Measurements from ENCODE around the gene GUCY1B1.

Gene GUCY1B1

GRCh38 chr4:155799116-155799793, 40.4 kb downstream of the GUCY1B1 start:
- no peak for DNase-seq (ENCODE audit: low spot score)

- DNase-seq (ENCODE audit: low spot score) = no peak
Observed at GRCh38 chr4:155799794-155800123, 40.9 kb downstream of the GUCY1B1 start.

- no peak for DNase-seq (ENCODE audit: low spot score)
Observed at GRCh38 chr4:155800685-155801343, 42.0 kb downstream of the GUCY1B1 start.

- no peak for DNase-seq (ENCODE audit: low spot score)
Observed at GRCh38 chr4:155802190-155802959, 43.6 kb downstream of the GUCY1B1 start.

- no peak for DNase-seq (ENCODE audit: low spot score)
Observed at GRCh38 chr4:155805016-155805415, 46.2 kb downstream of the GUCY1B1 start.

GRCh38 chr4:155807021-155807420, 48.2 kb downstream of the GUCY1B1 start:
- no peak for DNase-seq (ENCODE audit: low spot score)

- DNase-seq (ENCODE audit: low spot score) = peak; percentile 15
Observed at GRCh38 chr4:155809835-155810234, 51.0 kb downstream of the GUCY1B1 start.

GRCh38 chr4:155811083-155811482, 52.3 kb downstream of the GUCY1B1 start:
- DNase-seq (ENCODE audit: low spot score) = no peak

- no peak for DNase-seq (ENCODE audit: low spot score)
Observed at GRCh38 chr4:155818639-155819038, 59.8 kb downstream of the GUCY1B1 start.

GRCh38 chr4:155819066-155819465, 60.2 kb downstream of the GUCY1B1 start:
- no peak for DNase-seq (ENCODE audit: low spot score)

- DNase-seq (ENCODE audit: low spot score) = no peak
Observed at GRCh38 chr4:155820887-155821518, 62.2 kb downstream of the GUCY1B1 start.

GRCh38 chr4:155822572-155822971, 63.8 kb downstream of the GUCY1B1 start:
- DNase-seq (ENCODE audit: low spot score) = no peak

GRCh38 chr4:155828628-155829027, 69.8 kb downstream of the GUCY1B1 start:
- no peak for DNase-seq (ENCODE audit: low spot score)

GRCh38 chr4:155832664-155833063, 73.8 kb downstream of the GUCY1B1 start:
- no peak for DNase-seq (ENCODE audit: low spot score)

- DNase-seq (ENCODE audit: low spot score) = no peak
Observed at GRCh38 chr4:155837203-155837796, 78.5 kb downstream of the GUCY1B1 start.

- no peak for DNase-seq (ENCODE audit: low spot score)
Observed at GRCh38 chr4:155842080-155842479, 83.3 kb downstream of the GUCY1B1 start.

GRCh38 chr4:155846929-155847328, 88.1 kb downstream of the GUCY1B1 start:
- DNase-seq (ENCODE audit: low spot score) = no peak

- DNase-seq (ENCODE audit: low spot score) = no peak
Observed at GRCh38 chr4:155849042-155849441, 90.2 kb downstream of the GUCY1B1 start.

- no peak for DNase-seq (ENCODE audit: low spot score)
Observed at GRCh38 chr4:155853189-155853588, 94.4 kb downstream of the GUCY1B1 start.

GRCh38 chr4:155854582-155855226, 95.9 kb downstream of the GUCY1B1 start:
- DNase-seq (ENCODE audit: low spot score) = no peak

GRCh38 chr4:155855897-155856296, 97.1 kb downstream of the GUCY1B1 start:
- no peak for DNase-seq (ENCODE audit: low spot score)

Measured in HuH-7.5 (cell line).